Measurements from ENCODE around the gene MAP3K4.

Gene MAP3K4

DNA sequence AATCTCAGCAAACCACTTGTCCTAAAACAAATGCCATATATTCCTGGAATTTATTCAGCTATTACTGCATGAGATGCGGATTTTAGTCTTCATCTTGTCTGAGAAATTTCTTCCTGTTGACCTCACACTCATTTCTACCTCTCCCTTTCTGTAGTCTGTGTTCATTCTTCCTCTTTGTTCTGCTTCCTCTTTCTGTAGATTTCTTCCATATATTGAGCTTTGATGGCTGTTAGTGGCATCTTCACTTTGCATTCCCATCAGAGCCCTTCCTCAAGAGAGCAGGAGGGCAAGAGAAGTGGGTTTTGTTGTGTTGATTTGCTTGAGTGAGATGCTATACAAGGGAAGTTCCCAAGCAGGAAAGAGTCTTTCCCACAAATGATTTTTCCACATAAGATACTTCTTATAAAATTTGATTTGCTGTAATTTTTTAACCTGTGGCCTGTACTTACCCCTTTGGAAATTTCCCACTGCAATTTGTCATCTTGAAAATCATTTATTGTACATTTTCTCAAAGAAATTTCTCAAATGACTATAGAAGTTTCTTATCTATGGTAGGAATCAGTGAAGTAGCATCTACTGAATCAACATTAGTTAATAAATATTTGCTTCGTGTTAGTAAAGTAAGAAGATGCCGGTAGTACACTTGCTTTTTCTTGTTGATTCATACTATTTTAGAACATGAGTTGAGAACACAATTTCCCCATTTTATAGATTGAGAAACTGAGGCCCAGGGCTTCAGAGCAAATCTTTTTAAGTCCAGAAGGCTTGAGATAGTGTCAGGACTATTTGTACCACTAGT is 43.8 kb downstream of the MAP3K4 start:
- DNase-seq (ENCODE audit: low read depth), result no peak
- TF ChIP-seq, protein P1, sequence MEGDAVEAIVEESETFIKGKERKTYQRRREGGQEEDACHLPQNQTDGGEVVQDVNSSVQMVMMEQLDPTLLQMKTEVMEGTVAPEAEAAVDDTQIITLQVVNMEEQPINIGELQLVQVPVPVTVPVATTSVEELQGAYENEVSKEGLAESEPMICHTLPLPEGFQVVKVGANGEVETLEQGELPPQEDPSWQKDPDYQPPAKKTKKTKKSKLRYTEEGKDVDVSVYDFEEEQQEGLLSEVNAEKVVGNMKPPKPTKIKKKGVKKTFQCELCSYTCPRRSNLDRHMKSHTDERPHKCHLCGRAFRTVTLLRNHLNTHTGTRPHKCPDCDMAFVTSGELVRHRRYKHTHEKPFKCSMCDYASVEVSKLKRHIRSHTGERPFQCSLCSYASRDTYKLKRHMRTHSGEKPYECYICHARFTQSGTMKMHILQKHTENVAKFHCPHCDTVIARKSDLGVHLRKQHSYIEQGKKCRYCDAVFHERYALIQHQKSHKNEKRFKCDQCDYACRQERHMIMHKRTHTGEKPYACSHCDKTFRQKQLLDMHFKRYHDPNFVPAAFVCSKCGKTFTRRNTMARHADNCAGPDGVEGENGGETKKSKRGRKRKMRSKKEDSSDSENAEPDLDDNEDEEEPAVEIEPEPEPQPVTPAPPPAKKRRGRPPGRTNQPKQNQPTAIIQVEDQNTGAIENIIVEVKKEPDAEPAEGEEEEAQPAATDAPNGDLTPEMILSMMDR (IDR thresholded peaks at IDR 0.05; ENCODE audit: control insufficient read depth, extremely low read depth, insufficient read depth), result no peak
- H3K4me3 ChIP-seq (ENCODE audit: low read depth, low read length), result no peak overlapping the region

DNA sequence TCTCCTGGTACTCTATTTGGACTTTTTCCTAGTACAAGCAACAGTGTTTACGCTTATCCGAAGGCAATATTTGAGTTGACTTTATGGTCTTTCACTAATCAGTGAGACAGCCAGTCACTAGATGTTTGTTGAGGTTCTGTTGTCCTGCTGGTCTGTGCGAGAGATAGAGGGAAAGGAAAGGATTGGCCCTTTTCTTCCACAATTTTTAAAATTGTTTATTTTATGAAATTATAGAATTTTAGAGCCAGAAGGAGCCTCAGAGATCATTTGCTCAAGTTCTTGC is 44.4 kb downstream of the MAP3K4 start:
- no peak overlapping the region for H3K4me3 ChIP-seq (ENCODE audit: low read depth, low read length)
- peak; percentile 70 for DNase-seq (ENCODE audit: low read depth)
- TF ChIP-seq, protein P1 (IDR thresholded peaks at IDR 0.05; ENCODE audit: control insufficient read depth, extremely low read depth, insufficient read depth), result no peak

DNA sequence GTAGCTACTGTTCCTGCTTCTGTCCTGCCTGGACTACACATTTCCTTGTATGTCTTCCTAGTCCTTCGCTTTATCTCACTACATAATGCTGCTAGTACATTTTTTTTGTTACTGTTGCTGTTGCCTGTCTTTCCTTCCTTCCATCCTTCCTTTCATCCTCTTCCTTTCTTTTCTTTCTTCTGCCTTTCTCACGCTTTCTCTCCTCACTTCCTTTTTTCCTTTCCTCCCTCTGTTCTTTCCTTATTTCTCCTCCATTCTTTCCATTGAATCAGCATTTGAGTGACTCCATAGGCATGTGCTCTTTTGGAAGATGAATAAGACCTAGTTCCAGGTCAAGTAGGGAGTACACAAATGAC is 46.3 kb downstream of the MAP3K4 start:
- no peak for DNase-seq (ENCODE audit: low read depth)
- TF ChIP-seq, protein P1 (IDR thresholded peaks at IDR 0.05; ENCODE audit: control insufficient read depth, extremely low read depth, insufficient read depth), result no peak

DNA sequence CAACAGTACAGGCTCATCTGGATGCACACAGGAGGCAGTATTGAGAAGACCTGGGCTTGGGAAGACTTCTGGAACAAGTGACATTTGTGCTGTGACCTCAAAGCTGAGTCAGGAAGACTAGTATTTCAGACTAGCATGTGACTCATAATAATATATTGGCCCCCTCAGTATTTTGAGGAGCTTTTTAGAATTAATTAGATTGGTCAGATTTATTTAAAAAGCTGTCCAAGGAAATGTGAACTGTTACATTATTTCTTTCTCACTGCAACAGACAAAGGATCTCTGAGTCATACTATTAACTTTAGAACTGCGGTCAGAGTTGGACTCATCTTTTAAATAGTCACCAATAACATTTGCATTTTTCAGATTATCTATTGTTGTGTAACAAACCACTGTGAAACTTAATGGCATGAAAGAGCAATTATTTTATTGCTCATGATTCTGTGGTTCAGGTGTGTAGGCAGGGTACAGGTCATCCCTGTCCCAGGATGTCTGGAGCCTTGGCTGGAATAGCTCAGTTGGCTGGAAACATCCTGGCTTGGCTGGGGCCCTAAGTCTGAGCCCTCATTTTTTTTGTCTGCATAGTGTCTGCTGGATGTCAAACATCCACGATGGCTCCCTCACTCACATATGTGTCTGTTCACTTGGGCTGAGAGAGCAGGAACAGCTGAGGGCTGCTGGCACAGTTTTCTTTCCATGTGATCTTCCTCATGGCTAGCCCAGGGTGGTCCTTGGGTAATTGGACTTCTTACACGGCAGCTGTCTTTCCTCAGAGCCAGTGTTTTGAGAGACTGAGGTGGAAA is 46.9 kb downstream of the MAP3K4 start:
- no peak overlapping the region for H3K4me3 ChIP-seq (ENCODE audit: low read depth, low read length)
- TF ChIP-seq, protein P1 (IDR thresholded peaks at IDR 0.05; ENCODE audit: control insufficient read depth, extremely low read depth, insufficient read depth), result no peak
- no peak for DNase-seq (ENCODE audit: low read depth)

More for the DNA sequence above, 46.3 kb downstream of the MAP3K4 start:
- no peak overlapping the region for H3K4me3 ChIP-seq (ENCODE audit: low read depth, low read length)

DNA sequence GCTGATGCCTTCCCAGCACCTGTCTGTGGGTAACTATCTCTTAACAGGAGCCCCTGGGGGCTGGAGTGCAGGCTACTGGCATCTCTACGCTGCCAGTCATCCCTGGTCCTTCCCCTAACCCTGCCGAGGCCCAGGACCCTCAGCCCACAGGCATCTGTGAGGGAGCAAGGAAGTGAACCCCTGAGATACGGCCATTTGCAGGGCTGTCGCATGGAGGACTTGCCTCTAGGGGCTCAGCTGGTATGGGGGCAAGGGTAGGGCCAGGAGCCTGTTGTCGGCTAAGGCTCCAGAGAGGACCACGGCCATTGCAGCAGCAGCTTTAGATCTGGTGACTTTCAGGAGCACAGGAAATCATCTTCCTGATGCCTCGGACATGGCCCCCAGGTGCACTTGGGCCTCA is 49.7 kb downstream of the MAP3K4 start:
- no peak overlapping the region for H3K4me3 ChIP-seq (ENCODE audit: low read depth, low read length)
- DNase-seq (ENCODE audit: low read depth), result no peak
- TF ChIP-seq, protein P1 (IDR thresholded peaks at IDR 0.05; ENCODE audit: control insufficient read depth, extremely low read depth, insufficient read depth), result no peak

DNA sequence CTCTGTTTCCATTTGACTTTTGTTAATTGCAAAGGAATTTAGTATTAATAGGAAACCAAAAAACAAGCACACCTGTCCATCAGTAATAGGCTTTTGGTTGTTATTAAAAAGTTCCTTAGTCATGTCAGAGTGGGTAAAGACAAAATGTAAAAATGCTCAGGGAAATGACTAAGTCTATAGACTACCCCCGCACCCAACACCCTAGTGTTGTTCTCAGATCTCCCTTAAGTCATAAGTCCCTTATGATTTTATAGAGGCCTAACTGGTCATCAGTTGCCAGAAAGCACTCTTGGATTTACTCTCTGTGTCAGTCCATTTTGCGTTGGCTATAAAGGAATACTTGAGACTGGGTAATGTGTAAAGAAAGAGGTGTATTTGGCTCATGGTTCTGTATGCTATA is 52.8 kb downstream of the MAP3K4 start:
- H3K4me3 ChIP-seq (ENCODE audit: low read depth, low read length), result no peak overlapping the region
- TF ChIP-seq, protein P1 (IDR thresholded peaks at IDR 0.05; ENCODE audit: control insufficient read depth, extremely low read depth, insufficient read depth), result no peak
- no peak for DNase-seq (ENCODE audit: low read depth)

Measured in LNCaP clone FGC (cell line).